Trophoblast cell (in vitro differentiated cells and primary cell): ENCODE data around the gene FOXK2.

Experiments used
- DNase-seq, 2 donors: peaks; one replicate each; pipeline ENCODE4 v3.0.0-alpha.2; 2016
- H2AFZ ChIP-seq: 2 replicates; pipeline ENCODE4 v1.6.1; 2013; ENCODE audit warnings: low read length, moderate library complexity, mild to moderate bottlenecking; ENCODE audit not compliant: insufficient read depth, poor library complexity
- H2AK5ac ChIP-seq: 2 replicates; pipeline ENCODE4 v1.6.1; 2013; ENCODE audit warnings: mild to moderate bottlenecking, low read length
- H2BK120ac ChIP-seq: 2 replicates; pipeline ENCODE4 v1.6.1; 2013; ENCODE audit warnings: low read length, mild to moderate bottlenecking, moderate library complexity; ENCODE audit not compliant: insufficient read depth, poor library complexity
- H2BK12ac ChIP-seq: 2 replicates; pipeline ENCODE4 v1.6.1; 2013; ENCODE audit warnings: mild to moderate bottlenecking, low read length, moderate library complexity
- H2BK5ac ChIP-seq: 2 replicates; pipeline ENCODE4 v1.6.1; 2013; ENCODE audit warnings: low read length, low read depth, moderate library complexity, mild to moderate bottlenecking; ENCODE audit not compliant: poor library complexity
- H3K14ac ChIP-seq: 2 replicates; pipeline ENCODE4 v1.6.1; 2013; ENCODE audit warnings: mild to moderate bottlenecking, low read length
- H3K18ac ChIP-seq: 2 replicates; pipeline ENCODE4 v1.6.1; 2013; ENCODE audit warnings: mild to moderate bottlenecking, low read length
- H3K23ac ChIP-seq: 2 replicates; pipeline ENCODE4 v1.6.1; 2013; ENCODE audit warnings: low read length
- H3K27ac ChIP-seq: 2 replicates; pipeline ENCODE4 v1.5.1; 2013; ENCODE audit warnings: low read depth, mild to moderate bottlenecking, inconsistent platforms, low read length, moderate library complexity
- H3K27me3 ChIP-seq: 2 replicates; pipeline ENCODE4 v1.6.1; 2013; ENCODE audit warnings: inconsistent platforms, mild to moderate bottlenecking, low read length, moderate library complexity; ENCODE audit not compliant: insufficient read depth
- H3K36me3 ChIP-seq, 2 experiments: 1 replicate in 1 of 2; 2 replicates in 1 of 2; pipeline ENCODE4 v1.6.1; 2013; ENCODE audit warnings: low read length in 2 of 2, mild to moderate bottlenecking in 2 of 2, moderate library complexity in 1 of 2; ENCODE audit not compliant: insufficient read depth in 2 of 2, control insufficient read depth in 1 of 2
- H3K4ac ChIP-seq: 2 replicates; pipeline ENCODE4 v1.6.1; 2013; ENCODE audit warnings: low read depth, mild to moderate bottlenecking, low read length, moderate library complexity
- H3K4me1 ChIP-seq, 2 experiments: 1 replicate in 1 of 2; 2 replicates in 1 of 2; pipeline ENCODE4 v1.6.1; 2013; ENCODE audit warnings: low read length in 2 of 2, mild to moderate bottlenecking in 2 of 2, moderate library complexity in 1 of 2; ENCODE audit not compliant: insufficient read depth in 2 of 2, control insufficient read depth in 1 of 2
- H3K4me2 ChIP-seq: 2 replicates; pipeline ENCODE4 v1.6.1; 2013; ENCODE audit warnings: inconsistent platforms, mild to moderate bottlenecking, low read length, moderate library complexity
- H3K4me3 ChIP-seq: 2 replicates; pipeline ENCODE4 v1.5.1; 2013; ENCODE audit warnings: mild to moderate bottlenecking, low read depth, low read length, inconsistent platforms
- H3K79me1 ChIP-seq: one replicate; pipeline ENCODE4 v1.6.1; 2013; ENCODE audit warnings: low read length
- H3K79me2 ChIP-seq: 2 replicates; pipeline ENCODE4 v1.6.1; 2013; ENCODE audit warnings: low read length, mild to moderate bottlenecking; ENCODE audit not compliant: control insufficient read depth, insufficient read depth, poor library complexity
- H3K9ac ChIP-seq: 2 replicates; pipeline ENCODE4 v1.6.1; 2013; ENCODE audit warnings: mild to moderate bottlenecking, low read length
- H3K9me3 ChIP-seq: 2 replicates; pipeline ENCODE4 v1.6.1; 2013; ENCODE audit warnings: low read depth, mild to moderate bottlenecking, control low read depth, inconsistent platforms, low read length; ENCODE audit not compliant: insufficient read depth
- H4K12ac ChIP-seq: 2 replicates; pipeline ENCODE4 v1.6.1; 2013; ENCODE audit warnings: low read depth, mild to moderate bottlenecking, low read length, moderate library complexity
- H4K8ac ChIP-seq: 2 replicates; pipeline ENCODE4 v1.6.1; 2013; ENCODE audit warnings: low read depth, mild to moderate bottlenecking, low read length, moderate library complexity
- H4K91ac ChIP-seq: one replicate; pipeline ENCODE4 v1.6.1; 2013; ENCODE audit warnings: low read depth, mild to moderate bottlenecking, low read length, moderate library complexity
- WGBS: extraction: QIAGEN DNeasy Blood & Tissue Kit; methylation state at CpG from one replicate; pipeline ENCODE4 v1.1.7; 2013; ENCODE audit warnings: missing lambda C conversion rate; ENCODE audit not compliant: insufficient read length, insufficient coverage; ENCODE audit errors: extremely low coverage; 5-methylcytosine and 5-hydroxymethylcytosine counted together

Gene FOXK2

GRCh38 chr17:82619641-82620040, 100.1 kb downstream of the FOXK2 start:
- Histone ChIP-seq H3K36me3 (peaks cover 67 to 68% of the 10 kb centered on the region in 2 experiments), H3K23ac (no peak overlapping the region), H4K12ac (no peak overlapping the region), H3K9ac (peak overlapping the region; percentile 64), H3K18ac (no peak overlapping the region), H2AK5ac (no peak overlapping the region), H4K8ac (no peak overlapping the region), H2BK120ac (no peak overlapping the region), H3K9me3 (peaks cover 1% of the 10 kb centered on the region), H2BK12ac (no peak overlapping the region), H2BK5ac (no peak overlapping the region), H3K4me1 (no peaks in the 10 kb centered on the region), H3K27ac (no peak overlapping the region), H3K27me3 (no peaks in the 10 kb centered on the region), H3K4me2 (no peak overlapping the region), H2AFZ (no peak overlapping the region), H3K14ac (no peak overlapping the region), H3K79me2 (no peaks in the 10 kb centered on the region), H3K4ac (no peak overlapping the region), H4K91ac (no peak overlapping the region), H3K4me3 (no peak overlapping the region), H3K79me1 (no peaks in the 10 kb centered on the region)
- no CpG with 5 or more reads among the region's 10 CpGs for WGBS
- no peak for DNase-seq

GRCh38 chr17:82623707-82624106, 104.2 kb downstream of the FOXK2 start:
- Histone ChIP-seq H2BK120ac (no peak overlapping the region), H3K14ac (no peak overlapping the region), H3K79me2 (no peaks in the 10 kb centered on the region), H2AK5ac (no peak overlapping the region), H3K79me1 (no peaks in the 10 kb centered on the region), H4K8ac (no peak overlapping the region), H3K4ac (no peak overlapping the region), H3K9ac (peak overlapping the region; percentile 47), H4K91ac (no peak overlapping the region), H3K27ac (no peak overlapping the region), H3K4me1 (no peaks in the 10 kb centered on the region), H2BK5ac (no peak overlapping the region), H3K9me3 (no peaks in the 10 kb centered on the region), H3K18ac (no peak overlapping the region), H3K4me3 (no peak overlapping the region), H3K27me3 (no peaks in the 10 kb centered on the region), H3K23ac (no peak overlapping the region), H4K12ac (no peak overlapping the region), H3K36me3 (peaks cover 56 to 69% of the 10 kb centered on the region in 2 experiments), H2AFZ (no peak overlapping the region), H3K4me2 (no peak overlapping the region), H2BK12ac (no peak overlapping the region)
- no peak for DNase-seq
- no CpG with 5 or more reads among the region's 15 CpGs for WGBS

DNA sequence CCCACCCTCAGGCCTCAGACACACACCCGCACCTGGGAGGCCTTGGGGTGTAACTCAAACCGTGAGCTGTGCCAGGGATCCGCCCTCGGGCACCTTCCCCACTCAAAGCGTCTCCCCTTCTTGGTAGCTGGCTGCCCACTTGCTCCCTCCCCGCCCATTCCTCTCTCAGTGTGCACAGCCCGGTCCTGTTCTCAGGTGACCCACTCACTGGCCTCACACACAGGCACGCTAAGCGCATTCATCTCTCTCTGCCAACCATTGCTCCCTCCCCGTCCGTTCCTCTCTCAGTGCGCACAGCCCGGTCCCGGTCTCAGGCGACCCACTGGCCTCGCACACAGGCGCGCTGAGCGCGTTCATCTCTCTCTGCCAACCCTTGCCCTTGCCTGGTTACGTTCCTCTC, 107.9 kb downstream of the FOXK2 start:
- Histone ChIP-seq H3K4me2 (no peak overlapping the region), H2BK120ac (no peak overlapping the region), H3K14ac (no peak overlapping the region), H3K9me3 (no peaks in the 10 kb centered on the region), H2BK5ac (no peak overlapping the region), H4K12ac (no peak overlapping the region), H3K4me3 (no peak overlapping the region), H3K36me3 (peaks cover 45 to 56% of the 10 kb centered on the region in 2 experiments), H2AK5ac (no peak overlapping the region), H3K27me3 (no peaks in the 10 kb centered on the region), H3K79me1 (no peaks in the 10 kb centered on the region), H3K4me1 (no peaks in the 10 kb centered on the region), H3K18ac (no peak overlapping the region), H4K91ac (no peak overlapping the region), H3K27ac (no peak overlapping the region), H2AFZ (no peak overlapping the region), H3K9ac (no peak overlapping the region), H4K8ac (no peak overlapping the region), H3K23ac (no peak overlapping the region), H3K4ac (no peak overlapping the region), H3K79me2 (no peaks in the 10 kb centered on the region), H2BK12ac (no peak overlapping the region)
- WGBS, result no CpG with 5 or more reads among the region's 21 CpGs
- DNase-seq, result no peak

GRCh38 chr17:82629748-82630147, 110.2 kb downstream of the FOXK2 start:
- no CpG with 5 or more reads among the region's 8 CpGs for WGBS
- H4K91ac ChIP-seq, result no peak overlapping the region
- no peak overlapping the region for H4K12ac ChIP-seq
- no peak overlapping the region for H3K14ac ChIP-seq
- no peak for DNase-seq
- H3K79me1 ChIP-seq, result no peaks in the 10 kb centered on the region
- H3K9me3 ChIP-seq, result no peaks in the 10 kb centered on the region
- H3K23ac ChIP-seq, result no peak overlapping the region
- peaks cover 41 to 53% of the 10 kb centered on the region in 2 experiments for H3K36me3 ChIP-seq
- H3K4me2 ChIP-seq, result no peak overlapping the region
- no peak overlapping the region for H2BK12ac ChIP-seq
- no peaks in the 10 kb centered on the region for H3K27me3 ChIP-seq
- no peak overlapping the region for H3K9ac ChIP-seq
- H3K4me1 ChIP-seq, result no peaks in the 10 kb centered on the region
- H3K4ac ChIP-seq, result no peak overlapping the region
- no peak overlapping the region for H2BK120ac ChIP-seq
- no peak overlapping the region for H3K4me3 ChIP-seq
- H2AK5ac ChIP-seq, result no peak overlapping the region
- H3K27ac ChIP-seq, result no peak overlapping the region
- no peak overlapping the region for H4K8ac ChIP-seq
- no peak overlapping the region for H2BK5ac ChIP-seq
- no peaks in the 10 kb centered on the region for H3K79me2 ChIP-seq
- no peak overlapping the region for H2AFZ ChIP-seq
- H3K18ac ChIP-seq, result no peak overlapping the region
